ENCODE measurements around the gene PSD2. TPM values are rescaled to one million over a fixed set of nuclear protein-coding genes. Genes with fewer than 3 reads are reported as not detected.

The PSD2 gene
- total RNA-seq, 4 donors from 2014 or later = 0.16 TPM; not detected in 3

- 71 to 81% methylated on average over 1 to 4 of the region's 4 CpGs for WGBS, 2 donors (ENCODE audit: low coverage in 1 of 2)
- no peak overlapping the region for H3K4me3 ChIP-seq
- in situ Hi-C loops (cut with MboI; ENCODE audit: low pct_ligation_motif_present in 1 of 4, low pct_unique_long_range_greater_than_20kb in 1 of 4, low sequenced_read_pairs in 3 of 4) = no loop called here
- intact Hi-C loops (cut with DNase I; ENCODE audit: low total_unique reads) = no loop called here
- TF ChIP-seq CTCF (IDR thresholded peaks at IDR 0.05) = no peak
- H3K27ac ChIP-seq = no peak overlapping the region
- H3K36me3 ChIP-seq = no peaks in the 10 kb centered on the region
- no peak for DNase-seq
- H3K27me3 ChIP-seq = no peaks in the 10 kb centered on the region
- no peaks in the 10 kb centered on the region for H3K9me3 ChIP-seq
- H3K4me1 ChIP-seq = no peaks in the 10 kb centered on the region
Measured at GRCh38 chr5:139820606-139821005, 25.0 kb downstream of the PSD2 start.

- intact Hi-C loops (cut with DNase I; ENCODE audit: low total_unique reads) = no loop called here
- H3K27me3 ChIP-seq = no peaks in the 10 kb centered on the region
- H3K4me1 ChIP-seq = no peaks in the 10 kb centered on the region
- H3K4me3 ChIP-seq = no peak overlapping the region
- 83% methylated on average over 11 of the region's 11 CpGs; no CpG with 5 or more reads in 1 of the 2 donors for WGBS, 2 donors (ENCODE audit: low coverage in 1 of 2)
- H3K9me3 ChIP-seq = no peaks in the 10 kb centered on the region
- no peak overlapping the region for H3K27ac ChIP-seq
- TF ChIP-seq POLR2A (IDR thresholded peaks at IDR 0.05) (no peak), POLR2AphosphoS5 (IDR thresholded peaks at IDR 0.05) (no peak), CTCF (IDR thresholded peaks at IDR 0.05) (no peak), EP300 (IDR thresholded peaks at IDR 0.05; ENCODE audit: low read depth) (no peak)
- no peaks in the 10 kb centered on the region for H3K36me3 ChIP-seq
- no peak for DNase-seq
- in situ Hi-C loops (cut with MboI; ENCODE audit: low pct_ligation_motif_present in 1 of 4, low pct_unique_long_range_greater_than_20kb in 1 of 4, low sequenced_read_pairs in 3 of 4) = no loop called here
Measured at GRCh38 chr5:139821806-139822552, 26.4 kb downstream of the PSD2 start.

GRCh38 chr5:139822553-139823425, 27.2 kb downstream of the PSD2 start:
- Histone ChIP-seq H3K27ac (no peak overlapping the region), H3K4me1 (no peaks in the 10 kb centered on the region), H3K9me3 (no peaks in the 10 kb centered on the region), H3K36me3 (no peaks in the 10 kb centered on the region), H3K4me3 (no peak overlapping the region), H3K27me3 (no peaks in the 10 kb centered on the region)
- WGBS, 2 donors (ENCODE audit: low coverage in 1 of 2) = 78 to 83% methylated on average over 8 to 25 of the region's 25 CpGs
- DNase-seq = no peak
- in situ Hi-C loops (cut with MboI; ENCODE audit: low pct_ligation_motif_present in 1 of 4, low pct_unique_long_range_greater_than_20kb in 1 of 4, low sequenced_read_pairs in 3 of 4) (no loop called here), intact Hi-C loops (cut with DNase I; ENCODE audit: low total_unique reads) (no loop called here)
- no peak for TF ChIP-seq CTCF (IDR thresholded peaks at IDR 0.05)
- TF ChIP-seq POLR2A (IDR thresholded peaks at IDR 0.05) = no peak
- TF ChIP-seq POLR2AphosphoS5 (IDR thresholded peaks at IDR 0.05) = no peak
- TF ChIP-seq EP300 (IDR thresholded peaks at IDR 0.05; ENCODE audit: low read depth) = no peak

GRCh38 chr5:139823757-139824355, 28.2 kb downstream of the PSD2 start:
- TF ChIP-seq CTCF (IDR thresholded peaks at IDR 0.05) (no peak), POLR2A (IDR thresholded peaks at IDR 0.05) (no peak), POLR2AphosphoS5 (IDR thresholded peaks at IDR 0.05) (no peak), EP300 (IDR thresholded peaks at IDR 0.05; ENCODE audit: low read depth) (no peak)
- in situ Hi-C loops (cut with MboI; ENCODE audit: low pct_ligation_motif_present in 1 of 4, low pct_unique_long_range_greater_than_20kb in 1 of 4, low sequenced_read_pairs in 3 of 4) (no loop called here), intact Hi-C loops (cut with DNase I; ENCODE audit: low total_unique reads) (no loop called here)
- no peak overlapping the region for H3K27ac ChIP-seq
- H3K36me3 ChIP-seq = no peaks in the 10 kb centered on the region
- H3K27me3 ChIP-seq = no peaks in the 10 kb centered on the region
- H3K9me3 ChIP-seq = no peaks in the 10 kb centered on the region
- no peak overlapping the region for H3K4me3 ChIP-seq
- WGBS, 2 donors (ENCODE audit: low coverage in 1 of 2) = 87 to 100% methylated on average over 2 to 7 of the region's 7 CpGs
- no peak for DNase-seq
- no peaks in the 10 kb centered on the region for H3K4me1 ChIP-seq

Measured in transverse colon (tissue), 4 donors.